SU-DHL-6 (cell line): ENCODE data around the gene GMEB2.

ENCODE experiments used
- CTCF ChIP-seq: fragments of 200-600 bp; sonication (generic); IDR thresholded peaks from one replicate; pipeline ENCODE4 v1.5.1; 2017; ENCODE audit warnings: antibody characterized with exemption, mild to moderate bottlenecking, low read length, moderate library complexity; ENCODE audit not compliant: insufficient read depth, poor library complexity, severe bottlenecking
- EZH2phosphoT487 ChIP-seq: fragments of 200-600 bp; sonication (generic), shearing (Covaris generic); conservative IDR thresholded peaks from 2 replicates; pipeline ENCODE4 v1.6.1; 2018; ENCODE audit warnings: mild to moderate bottlenecking, antibody characterized with exemption, low read length, moderate library complexity, mixed read lengths

GRCh38 chr20:63595416-63596127, 31.3 kb downstream of the GMEB2 start:
- TF ChIP-seq CTCF (no peak), EZH2phosphoT487 (no peak)
